ENCODE results near the gene IFT80.
"Not testable (repeated sequence)": the region's sequence is repeated elsewhere in the genome, so short reads cannot be mapped to it uniquely, and the experiment has no call there.

IFT80 gene

GRCh38 chr3:160340351-160340750 is 58.7 kb downstream of the IFT80 start:
- no peaks in the 10 kb centered on the region for H3K4me1 ChIP-seq (ENCODE audit: control insufficient read depth, low read depth, low read length)
- H3K9ac ChIP-seq (ENCODE audit: low read length), result no peak overlapping the region
- H3K27me3 ChIP-seq (ENCODE audit: control insufficient read depth, insufficient read depth, low read length), result no peaks in the 10 kb centered on the region
- H3K36me3 ChIP-seq (ENCODE audit: control insufficient read depth, low read depth, low read length), result no peaks in the 10 kb centered on the region
- H3K27ac ChIP-seq (ENCODE audit: low read length), result no peak overlapping the region
- no peaks in the 10 kb centered on the region for H3K9me3 ChIP-seq (ENCODE audit: control insufficient read depth, low read depth, low read length)
- H3K4me3 ChIP-seq (ENCODE audit: low read length), result no peak overlapping the region

- H3K4me3 ChIP-seq (ENCODE audit: low read length), result no peak overlapping the region
- H3K27ac ChIP-seq (ENCODE audit: low read length), result no peak overlapping the region
- H3K4me1 ChIP-seq (ENCODE audit: control insufficient read depth, low read depth, low read length), result no peaks in the 10 kb centered on the region
- no peaks in the 10 kb centered on the region for H3K9me3 ChIP-seq (ENCODE audit: control insufficient read depth, low read depth, low read length)
- H3K36me3 ChIP-seq (ENCODE audit: control insufficient read depth, low read depth, low read length), result no peaks in the 10 kb centered on the region
- no peak overlapping the region for H3K9ac ChIP-seq (ENCODE audit: low read length)
- H3K27me3 ChIP-seq (ENCODE audit: control insufficient read depth, insufficient read depth, low read length), result no peaks in the 10 kb centered on the region
Observed at GRCh38 chr3:160331127-160331937, 67.7 kb downstream of the IFT80 start.

GRCh38 chr3:160330690-160331089 is 68.3 kb downstream of the IFT80 start:
- Histone ChIP-seq H3K36me3 (ENCODE audit: control insufficient read depth, low read depth, low read length) (no peaks in the 10 kb centered on the region), H3K27ac (ENCODE audit: low read length) (no peak overlapping the region), H3K4me1 (ENCODE audit: control insufficient read depth, low read depth, low read length) (no peaks in the 10 kb centered on the region), H3K27me3 (ENCODE audit: control insufficient read depth, insufficient read depth, low read length) (no peaks in the 10 kb centered on the region), H3K9me3 (ENCODE audit: control insufficient read depth, low read depth, low read length) (no peaks in the 10 kb centered on the region), H3K9ac (ENCODE audit: low read length) (no peak overlapping the region), H3K4me3 (ENCODE audit: low read length) (no peak overlapping the region)

GRCh38 chr3:160330109-160330508 is 68.9 kb downstream of the IFT80 start:
- no peak overlapping the region for H3K9ac ChIP-seq (ENCODE audit: low read length)
- H3K4me3 ChIP-seq (ENCODE audit: low read length), result no peak overlapping the region
- no peaks in the 10 kb centered on the region for H3K36me3 ChIP-seq (ENCODE audit: control insufficient read depth, low read depth, low read length)
- H3K4me1 ChIP-seq (ENCODE audit: control insufficient read depth, low read depth, low read length), result no peaks in the 10 kb centered on the region
- H3K27ac ChIP-seq (ENCODE audit: low read length), result no peak overlapping the region
- H3K9me3 ChIP-seq (ENCODE audit: control insufficient read depth, low read depth, low read length), result no peaks in the 10 kb centered on the region
- H3K27me3 ChIP-seq (ENCODE audit: control insufficient read depth, insufficient read depth, low read length), result no peaks in the 10 kb centered on the region

GRCh38 chr3:160326286-160326685 is 72.7 kb downstream of the IFT80 start:
- not testable (repeated sequence) for H3K4me1 ChIP-seq (ENCODE audit: control insufficient read depth, low read depth, low read length); H3K36me3 ChIP-seq (ENCODE audit: control insufficient read depth, low read depth, low read length); H3K4me3 ChIP-seq (ENCODE audit: low read length); H3K9ac ChIP-seq (ENCODE audit: low read length); H3K27me3 ChIP-seq (ENCODE audit: control insufficient read depth, insufficient read depth, low read length); H3K9me3 ChIP-seq (ENCODE audit: control insufficient read depth, low read depth, low read length); H3K27ac ChIP-seq (ENCODE audit: low read length)

GRCh38 chr3:160321821-160322220 is 77.2 kb downstream of the IFT80 start:
- not testable (repeated sequence) for H3K27me3 ChIP-seq (ENCODE audit: control insufficient read depth, insufficient read depth, low read length); H3K4me1 ChIP-seq (ENCODE audit: control insufficient read depth, low read depth, low read length); H3K9ac ChIP-seq (ENCODE audit: low read length); H3K4me3 ChIP-seq (ENCODE audit: low read length); H3K36me3 ChIP-seq (ENCODE audit: control insufficient read depth, low read depth, low read length); H3K27ac ChIP-seq (ENCODE audit: low read length); H3K9me3 ChIP-seq (ENCODE audit: control insufficient read depth, low read depth, low read length)

- no peaks in the 10 kb centered on the region for H3K36me3 ChIP-seq (ENCODE audit: control insufficient read depth, low read depth, low read length)
Observed at GRCh38 chr3:160319322-160319721, 79.7 kb downstream of the IFT80 start.

GRCh38 chr3:160314995-160315394 is 84.0 kb downstream of the IFT80 start:
- Histone ChIP-seq H3K4me1 (ENCODE audit: control insufficient read depth, low read depth, low read length) (peaks cover 11% of the 10 kb centered on the region), H3K27me3 (ENCODE audit: control insufficient read depth, insufficient read depth, low read length) (no peaks in the 10 kb centered on the region), H3K9me3 (ENCODE audit: control insufficient read depth, low read depth, low read length) (no peaks in the 10 kb centered on the region), H3K36me3 (ENCODE audit: control insufficient read depth, low read depth, low read length) (no peaks in the 10 kb centered on the region), H3K4me3 (ENCODE audit: low read length) (no peak overlapping the region), H3K27ac (ENCODE audit: low read length) (no peak overlapping the region), H3K9ac (ENCODE audit: low read length) (no peak overlapping the region)

More at GRCh38 chr3:160319322-160319721, 79.7 kb downstream of the IFT80 start:
- Histone ChIP-seq H3K9me3 (ENCODE audit: control insufficient read depth, low read depth, low read length) (no peaks in the 10 kb centered on the region), H3K4me3 (ENCODE audit: low read length) (no peak overlapping the region), H3K27me3 (ENCODE audit: control insufficient read depth, insufficient read depth, low read length) (no peaks in the 10 kb centered on the region), H3K27ac (ENCODE audit: low read length) (no peak overlapping the region), H3K9ac (ENCODE audit: low read length) (no peak overlapping the region), H3K4me1 (ENCODE audit: control insufficient read depth, low read depth, low read length) (peaks cover 9% of the 10 kb centered on the region)

GRCh38 chr3:160312014-160312624 is 86.9 kb downstream of the IFT80 start:
- H3K4me1 ChIP-seq (ENCODE audit: control insufficient read depth, low read depth, low read length), result peaks cover 22% of the 10 kb centered on the region
- no peaks in the 10 kb centered on the region for H3K27me3 ChIP-seq (ENCODE audit: control insufficient read depth, insufficient read depth, low read length)
- no peaks in the 10 kb centered on the region for H3K36me3 ChIP-seq (ENCODE audit: control insufficient read depth, low read depth, low read length)
- H3K27ac ChIP-seq (ENCODE audit: low read length), result no peak overlapping the region
- no peaks in the 10 kb centered on the region for H3K9me3 ChIP-seq (ENCODE audit: control insufficient read depth, low read depth, low read length)
- H3K9ac ChIP-seq (ENCODE audit: low read length), result no peak overlapping the region
- no peak overlapping the region for H3K4me3 ChIP-seq (ENCODE audit: low read length)

- Histone ChIP-seq H3K4me3 (ENCODE audit: low read length) (no peak overlapping the region), H3K9ac (ENCODE audit: low read length) (no peak overlapping the region), H3K27ac (ENCODE audit: low read length) (no peak overlapping the region), H3K27me3 (ENCODE audit: control insufficient read depth, insufficient read depth, low read length) (no peaks in the 10 kb centered on the region), H3K9me3 (ENCODE audit: control insufficient read depth, low read depth, low read length) (no peaks in the 10 kb centered on the region), H3K36me3 (ENCODE audit: control insufficient read depth, low read depth, low read length) (no peaks in the 10 kb centered on the region), H3K4me1 (ENCODE audit: control insufficient read depth, low read depth, low read length) (peaks cover under 1% of the 10 kb centered on the region)
Observed at GRCh38 chr3:160302806-160303205, 96.2 kb downstream of the IFT80 start.

- H3K4me1 ChIP-seq (ENCODE audit: control insufficient read depth, low read depth, low read length), result no peaks in the 10 kb centered on the region
- H3K9ac ChIP-seq (ENCODE audit: low read length), result no peak overlapping the region
- H3K4me3 ChIP-seq (ENCODE audit: low read length), result no peak overlapping the region
- H3K27ac ChIP-seq (ENCODE audit: low read length), result no peak overlapping the region
- no peaks in the 10 kb centered on the region for H3K36me3 ChIP-seq (ENCODE audit: control insufficient read depth, low read depth, low read length)
- H3K27me3 ChIP-seq (ENCODE audit: control insufficient read depth, insufficient read depth, low read length), result no peaks in the 10 kb centered on the region
- no peaks in the 10 kb centered on the region for H3K9me3 ChIP-seq (ENCODE audit: control insufficient read depth, low read depth, low read length)
Observed at GRCh38 chr3:160296591-160296990, 102.4 kb downstream of the IFT80 start.

- Histone ChIP-seq H3K36me3 (ENCODE audit: control insufficient read depth, low read depth, low read length) (no peaks in the 10 kb centered on the region), H3K27me3 (ENCODE audit: control insufficient read depth, insufficient read depth, low read length) (no peaks in the 10 kb centered on the region), H3K9ac (ENCODE audit: low read length) (no peak overlapping the region), H3K4me1 (ENCODE audit: control insufficient read depth, low read depth, low read length) (no peaks in the 10 kb centered on the region), H3K27ac (ENCODE audit: low read length) (no peak overlapping the region), H3K4me3 (ENCODE audit: low read length) (no peak overlapping the region), H3K9me3 (ENCODE audit: control insufficient read depth, low read depth, low read length) (no peaks in the 10 kb centered on the region)
Observed at GRCh38 chr3:160291909-160292299, 107.1 kb downstream of the IFT80 start.

Measured in iPS-18a (cell line).